Osteoblast (primary cell): ENCODE results near the gene SEC14L1. TPM values are rescaled to one million over a fixed set of nuclear protein-coding genes. Genes with fewer than 3 reads are reported as not detected.
A peak's percentile ranks its signal among the peaks of the same experiment; 100 is the strongest.

Experiments used
- DNase-seq: peaks from one replicate; pipeline ENCODE4 v3.0.0; 2011; ENCODE audit warnings: low spot score, mixed read lengths; ENCODE audit not compliant: insufficient read length; ENCODE audit errors: missing footprints
- H2AFZ ChIP-seq: 2 replicates; pipeline ENCODE4 v1.6.0; 2011; ENCODE audit warnings: mild to moderate bottlenecking, low read length
- H3K27ac ChIP-seq: 2 replicates; pipeline ENCODE4 v1.5.1; 2011; ENCODE audit warnings: mild to moderate bottlenecking, low read depth, low read length, moderate library complexity
- H3K27me3 ChIP-seq: 2 replicates; pipeline ENCODE4 v1.6.0; 2012; ENCODE audit warnings: mild to moderate bottlenecking, control low read depth, inconsistent platforms, low read length, moderate library complexity; ENCODE audit not compliant: insufficient read depth
- H3K36me3 ChIP-seq: 2 replicates; pipeline ENCODE4 v1.5.1; 2011; ENCODE audit warnings: mild to moderate bottlenecking, low read length, control low read depth, moderate library complexity; ENCODE audit not compliant: insufficient read depth
- H3K4me1 ChIP-seq: 2 replicates; pipeline ENCODE4 v1.5.1; 2011; ENCODE audit warnings: mild to moderate bottlenecking, low read length, control low read depth, moderate library complexity; ENCODE audit not compliant: insufficient read depth
- H3K4me2 ChIP-seq: 2 replicates; pipeline ENCODE4 v1.6.0; 2011; ENCODE audit warnings: mild to moderate bottlenecking, low read length; ENCODE audit not compliant: insufficient read depth
- H3K4me3 ChIP-seq: fragments of 200-600 bp; sonication (generic); 3 replicates; pipeline ENCODE4 v1.5.1; 2012; ENCODE audit warnings: mild to moderate bottlenecking, low read length, inconsistent platforms; ENCODE audit not compliant: insufficient read depth
- H3K79me2 ChIP-seq: 2 replicates; pipeline ENCODE4 v1.6.0; 2012; ENCODE audit warnings: mild to moderate bottlenecking, low read length, control low read depth, inconsistent platforms; ENCODE audit not compliant: insufficient read depth
- H3K9me3 ChIP-seq: 2 replicates; pipeline ENCODE4 v1.5.1; 2011; ENCODE audit warnings: low read depth, low read length, control low read depth
- H4K20me1 ChIP-seq: 2 replicates; pipeline ENCODE4 v1.6.0; 2012; ENCODE audit warnings: mild to moderate bottlenecking, low read length, control low read depth; ENCODE audit not compliant: insufficient read depth
- CTCF ChIP-seq: IDR thresholded peaks from 2 replicates; pipeline ENCODE4 v1.5.1; 2011; ENCODE audit warnings: mild to moderate bottlenecking, low read depth, low read length, moderate library complexity; ENCODE audit errors: extremely low read depth
- total RNA-seq: library from RNA; depleted of rRNA; stranded (reverse); fragments of >200 nt; gene quantifications from 2 replicates; pipeline ENCODE4 v1.2.3, GENCODE V29; 2012

SEC14L1 gene
- total RNA-seq, 1 donor, result 53.6 TPM

GRCh38 chr17:77188084-77189066, 47.6 kb downstream of the SEC14L1 start:
- DNase-seq, result no peak
- peaks cover 97% of the 10 kb centered on the region for H3K79me2 ChIP-seq
- H3K4me2 ChIP-seq, result peak overlapping the region; percentile 44
- peaks cover 22% of the 10 kb centered on the region for H3K4me1 ChIP-seq
- TF ChIP-seq CTCF, result no peak
- no peak overlapping the region for H3K4me3 ChIP-seq
- no peaks in the 10 kb centered on the region for H3K9me3 ChIP-seq
- H3K27ac ChIP-seq, result no peak overlapping the region
- no peak overlapping the region for H2AFZ ChIP-seq
- H3K27me3 ChIP-seq, result no peaks in the 10 kb centered on the region
- peaks cover 25% of the 10 kb centered on the region for H3K36me3 ChIP-seq
- peaks cover 40% of the 10 kb centered on the region for H4K20me1 ChIP-seq

- Histone ChIP-seq H3K36me3 (peaks cover 33% of the 10 kb centered on the region), H3K27ac (no peak overlapping the region), H4K20me1 (peaks cover 35% of the 10 kb centered on the region), H3K4me1 (peaks cover 20% of the 10 kb centered on the region), H3K4me2 (no peak overlapping the region), H3K4me3 (no peak overlapping the region), H3K27me3 (no peaks in the 10 kb centered on the region), H3K9me3 (no peaks in the 10 kb centered on the region), H2AFZ (no peak overlapping the region), H3K79me2 (peaks cover 95% of the 10 kb centered on the region)
- no peak for TF ChIP-seq CTCF
- no peak for DNase-seq
Observed at GRCh38 chr17:77189148-77189547, 48.4 kb downstream of the SEC14L1 start.

- Histone ChIP-seq H3K9me3 (no peaks in the 10 kb centered on the region), H3K36me3 (peaks cover 45% of the 10 kb centered on the region), H3K27me3 (no peaks in the 10 kb centered on the region), H3K4me3 (no peak overlapping the region), H3K4me1 (peaks cover 9% of the 10 kb centered on the region), H4K20me1 (peaks cover 21% of the 10 kb centered on the region), H3K79me2 (peaks cover 84% of the 10 kb centered on the region), H2AFZ (no peak overlapping the region), H3K4me2 (no peak overlapping the region), H3K27ac (no peak overlapping the region)
- TF ChIP-seq CTCF, result no peak
- DNase-seq, result no peak
Observed at GRCh38 chr17:77190576-77190975, 49.8 kb downstream of the SEC14L1 start.

- peaks cover 15% of the 10 kb centered on the region for H4K20me1 ChIP-seq
- H3K36me3 ChIP-seq, result peaks cover 52% of the 10 kb centered on the region
Observed at GRCh38 chr17:77191244-77191643, 50.5 kb downstream of the SEC14L1 start.

More at GRCh38 chr17:77191244-77191643, 50.5 kb downstream of the SEC14L1 start:
- H2AFZ ChIP-seq, result no peak overlapping the region
- DNase-seq, result no peak
- H3K27ac ChIP-seq, result no peak overlapping the region
- peaks cover 9% of the 10 kb centered on the region for H3K4me1 ChIP-seq
- no peaks in the 10 kb centered on the region for H3K27me3 ChIP-seq
- no peak overlapping the region for H3K4me3 ChIP-seq
- peaks cover 77% of the 10 kb centered on the region for H3K79me2 ChIP-seq
- no peaks in the 10 kb centered on the region for H3K9me3 ChIP-seq
- no peak for TF ChIP-seq CTCF
- no peak overlapping the region for H3K4me2 ChIP-seq
